ENCODE measurements around the gene FBRS.
"Not testable (repeated sequence)": the region's sequence is repeated elsewhere in the genome, so short reads cannot be mapped to it uniquely, and the experiment has no call there.

FBRS gene

GRCh38 chr16:30623536-30624283 is 34.5 kb upstream of the FBRS start:
- no peak for TF ChIP-seq EZH2phosphoT487 (conservative IDR thresholded peaks at IDR 0.05; ENCODE audit: low read length)
- TF ChIP-seq CTCF (IDR thresholded peaks at IDR 0.05; ENCODE audit: insufficient read depth, low read length, poor library complexity, severe bottlenecking) = no peak
- Histone ChIP-seq H3K4me2 (ENCODE audit: low read depth, low read length, poor library complexity, severe bottlenecking) (no peak overlapping the region), H3K79me2 (ENCODE audit: insufficient read depth, low read length) (no peaks in the 10 kb centered on the region), H3K9ac (ENCODE audit: low read length) (no peak overlapping the region), H3K27me3 (ENCODE audit: low read length) (no peaks in the 10 kb centered on the region), H3K9me3 (ENCODE audit: insufficient read depth, low read length) (no peaks in the 10 kb centered on the region), H4K20me1 (ENCODE audit: low read depth, low read length) (no peaks in the 10 kb centered on the region), H2AFZ (ENCODE audit: low read depth, low read length, severe bottlenecking) (no peak overlapping the region), H3K9me2 (replicated peaks; ENCODE audit: insufficient read depth, low read length) (no peaks in the 10 kb centered on the region), H3K36me3 (ENCODE audit: low read length) (no peaks in the 10 kb centered on the region), H3K27ac (ENCODE audit: low read depth, low read length) (no peak overlapping the region), H3F3A (ENCODE audit: insufficient read depth) (no peaks in the 10 kb centered on the region), H3K4me3 (ENCODE audit: insufficient read depth, low read length, poor library complexity, severe bottlenecking) (no peak overlapping the region)

GRCh38 chr16:30626236-30626635 is 32.0 kb upstream of the FBRS start:
- H3K9me2 ChIP-seq (replicated peaks; ENCODE audit: insufficient read depth, low read length) = no peaks in the 10 kb centered on the region
- no peaks in the 10 kb centered on the region for H3K36me3 ChIP-seq (ENCODE audit: low read length)
- no peaks in the 10 kb centered on the region for H3F3A ChIP-seq (ENCODE audit: insufficient read depth)
- H3K79me2 ChIP-seq (ENCODE audit: insufficient read depth, low read length) = no peaks in the 10 kb centered on the region
- H3K27me3 ChIP-seq (ENCODE audit: low read length) = no peaks in the 10 kb centered on the region
- no peak overlapping the region for H3K4me2 ChIP-seq (ENCODE audit: low read depth, low read length, poor library complexity, severe bottlenecking)
- no peak overlapping the region for H3K9ac ChIP-seq (ENCODE audit: low read length)
- no peaks in the 10 kb centered on the region for H3K9me3 ChIP-seq (ENCODE audit: insufficient read depth, low read length)
- no peak overlapping the region for H3K27ac ChIP-seq (ENCODE audit: low read depth, low read length)
- no peak overlapping the region for H3K4me3 ChIP-seq (ENCODE audit: insufficient read depth, low read length, poor library complexity, severe bottlenecking)
- H4K20me1 ChIP-seq (ENCODE audit: low read depth, low read length) = no peaks in the 10 kb centered on the region
- no peak overlapping the region for H2AFZ ChIP-seq (ENCODE audit: low read depth, low read length, severe bottlenecking)
- TF ChIP-seq EZH2phosphoT487 (conservative IDR thresholded peaks at IDR 0.05; ENCODE audit: low read length) (no peak), CTCF (IDR thresholded peaks at IDR 0.05; ENCODE audit: insufficient read depth, low read length, poor library complexity, severe bottlenecking) (no peak)

GRCh38 chr16:30628628-30629540 is 29.3 kb upstream of the FBRS start:
- Histone ChIP-seq H3K9me3 (ENCODE audit: insufficient read depth, low read length) (no peaks in the 10 kb centered on the region), H3K36me3 (ENCODE audit: low read length) (no peaks in the 10 kb centered on the region), H3K4me3 (ENCODE audit: insufficient read depth, low read length, poor library complexity, severe bottlenecking) (no peak overlapping the region), H4K20me1 (ENCODE audit: low read depth, low read length) (no peaks in the 10 kb centered on the region), H3K9me2 (replicated peaks; ENCODE audit: insufficient read depth, low read length) (no peaks in the 10 kb centered on the region), H3K79me2 (ENCODE audit: insufficient read depth, low read length) (no peaks in the 10 kb centered on the region), H3F3A (ENCODE audit: insufficient read depth) (peaks cover 13% of the 10 kb centered on the region; the same call in 1 of the 2 replicates), H3K4me2 (ENCODE audit: low read depth, low read length, poor library complexity, severe bottlenecking) (peak overlapping the region; percentile 46), H3K27me3 (ENCODE audit: low read length) (no peaks in the 10 kb centered on the region), H3K9ac (ENCODE audit: low read length) (no peak overlapping the region), H3K27ac (ENCODE audit: low read depth, low read length) (no peak overlapping the region), H2AFZ (ENCODE audit: low read depth, low read length, severe bottlenecking) (peak overlapping the region; percentile 64)
- TF ChIP-seq EZH2phosphoT487 (conservative IDR thresholded peaks at IDR 0.05; ENCODE audit: low read length) (no peak), CTCF (IDR thresholded peaks at IDR 0.05; ENCODE audit: insufficient read depth, low read length, poor library complexity, severe bottlenecking) (peak; percentile 86)

- H3K27ac ChIP-seq (ENCODE audit: low read depth, low read length); H4K20me1 ChIP-seq (ENCODE audit: low read depth, low read length); H3K36me3 ChIP-seq (ENCODE audit: low read length); H3K4me3 ChIP-seq (ENCODE audit: insufficient read depth, low read length, poor library complexity, severe bottlenecking); H3K9me3 ChIP-seq (ENCODE audit: insufficient read depth, low read length); H3K9ac ChIP-seq (ENCODE audit: low read length); H3K4me2 ChIP-seq (ENCODE audit: low read depth, low read length, poor library complexity, severe bottlenecking); H3K27me3 ChIP-seq (ENCODE audit: low read length); H2AFZ ChIP-seq (ENCODE audit: low read depth, low read length, severe bottlenecking); H3K79me2 ChIP-seq (ENCODE audit: insufficient read depth, low read length); H3K9me2 ChIP-seq (replicated peaks; ENCODE audit: insufficient read depth, low read length): not testable (repeated sequence)
- H3F3A ChIP-seq (ENCODE audit: insufficient read depth) = peaks cover 13% of the 10 kb centered on the region; the same call in 1 of the 2 replicates
Measured at GRCh38 chr16:30632454-30632853, 25.8 kb upstream of the FBRS start.
